HTR-8/SVneo (cell line): ENCODE measurements around the gene HSP90AB1.

Experiments
- DNase-seq: peaks from one replicate; pipeline ENCODE4 v3.0.0; 2011; ENCODE audit warnings: low spot score, mixed read lengths; ENCODE audit not compliant: insufficient read length
- FAIRE-seq: peaks from 2 replicates; lab custom pipeline; 2011; peaks lifted over from hg19 to GRCh38; lab: Jason Lieb, UNC

The HSP90AB1 gene

GRCh38 chr6:44278315-44278714, 31.4 kb downstream of the HSP90AB1 start:
- no peak for FAIRE-seq
- DNase-seq = no peak

GRCh38 chr6:44278774-44279697, 32.1 kb downstream of the HSP90AB1 start:
- no peak for FAIRE-seq

GRCh38 chr6:44284121-44284520, 37.2 kb downstream of the HSP90AB1 start:
- no peak for DNase-seq
- FAIRE-seq = no peak

More at GRCh38 chr6:44278774-44279697, 32.1 kb downstream of the HSP90AB1 start:
- DNase-seq = peak; percentile 59

GRCh38 chr6:44284867-44285266, 38.0 kb downstream of the HSP90AB1 start:
- no peak for DNase-seq
- FAIRE-seq = no peak

- DNase-seq (no peak), FAIRE-seq (no peak)
Observed at GRCh38 chr6:44285552-44286284, 38.8 kb downstream of the HSP90AB1 start.

GRCh38 chr6:44286285-44286565, 39.3 kb downstream of the HSP90AB1 start:
- FAIRE-seq (no peak), DNase-seq (no peak)

GRCh38 chr6:44286747-44287146, 39.8 kb downstream of the HSP90AB1 start:
- no peak for DNase-seq
- FAIRE-seq = no peak

GRCh38 chr6:44289726-44290260, 42.9 kb downstream of the HSP90AB1 start:
- FAIRE-seq (peak; percentile 38), DNase-seq (no peak)

GRCh38 chr6:44291841-44292240, 44.9 kb downstream of the HSP90AB1 start:
- no peak for DNase-seq
- FAIRE-seq = no peak

GRCh38 chr6:44292661-44293365, 45.9 kb downstream of the HSP90AB1 start:
- DNase-seq = no peak
- FAIRE-seq = no peak

GRCh38 chr6:44294832-44295791, 48.2 kb downstream of the HSP90AB1 start:
- FAIRE-seq (no peak), DNase-seq (no peak)

- DNase-seq = no peak
- peak; percentile 72 for FAIRE-seq
Observed at GRCh38 chr6:44297063-44298038, 50.5 kb downstream of the HSP90AB1 start.

- DNase-seq (no peak), FAIRE-seq (peak; percentile 9)
Observed at GRCh38 chr6:44298055-44298803, 51.3 kb downstream of the HSP90AB1 start.

- FAIRE-seq (no peak), DNase-seq (no peak)
Observed at GRCh38 chr6:44298864-44299263, 52.0 kb downstream of the HSP90AB1 start.

GRCh38 chr6:44300292-44300823, 53.5 kb downstream of the HSP90AB1 start:
- FAIRE-seq (no peak), DNase-seq (no peak)

GRCh38 chr6:44301106-44301505, 54.2 kb downstream of the HSP90AB1 start:
- DNase-seq = no peak
- FAIRE-seq = no peak

- FAIRE-seq = no peak
- no peak for DNase-seq
Observed at GRCh38 chr6:44301782-44302564, 55.1 kb downstream of the HSP90AB1 start.
